UCSD-AML1 (cell line): ENCODE results near the gene VEGFA.

Experiments
- DNase-seq: peaks from one replicate; lab custom pipeline; 2025; ENCODE audit not compliant: unreplicated experiment; lab: John Stamatoyannopoulos, UW

Gene VEGFA

GRCh38 chr6:43759136-43759906 lies 10.7 kb upstream of the VEGFA start:
- DNase-seq: no peak

GRCh38 chr6:43759907-43760206 lies 10.2 kb upstream of the VEGFA start:
- DNase-seq: no peak

- DNase-seq: no peak
Observed at GRCh38 chr6:43760210-43761168, 9.5 kb upstream of the VEGFA start.

- no peak for DNase-seq
Observed at GRCh38 chr6:43761666-43762409, 8.2 kb upstream of the VEGFA start.

- DNase-seq: no peak
Observed at GRCh38 chr6:43762410-43762768, 7.6 kb upstream of the VEGFA start.

GRCh38 chr6:43762966-43763695 lies 6.9 kb upstream of the VEGFA start:
- no peak for DNase-seq

GRCh38 chr6:43763812-43764522 lies 6.0 kb upstream of the VEGFA start:
- no peak for DNase-seq

GRCh38 chr6:43764772-43765171 lies 5.2 kb upstream of the VEGFA start:
- DNase-seq: no peak

- DNase-seq: no peak
Observed at GRCh38 chr6:43765776-43766499, 4.1 kb upstream of the VEGFA start.

- DNase-seq: no peak
Observed at GRCh38 chr6:43766500-43766853, 3.5 kb upstream of the VEGFA start.

- DNase-seq: no peak
Observed at GRCh38 chr6:43766964-43767461, 3.0 kb upstream of the VEGFA start.

- no peak for DNase-seq
Observed at GRCh38 chr6:43767553-43768505, 2.2 kb upstream of the VEGFA start.

GRCh38 chr6:43768506-43768860 lies 1.5 kb upstream of the VEGFA start:
- DNase-seq: no peak

- DNase-seq: no peak
Observed at GRCh38 chr6:43768983-43769525, 957 bp upstream of the VEGFA start.

GRCh38 chr6:43770372-43771209 lies 580 bp downstream of the VEGFA start:
- peak; percentile 56 for DNase-seq

GRCh38 chr6:43771210-43771857 lies 1.3 kb downstream of the VEGFA start:
- peak; percentile 61 for DNase-seq
